Neutrophil (primary cell): Measurements from ENCODE around the gene SDSL.

ENCODE experiments used
- H3K27ac ChIP-seq: fragments of 200-600 bp; sonication (generic); 2 replicates; pipeline ENCODE4 v1.5.1; 2016; ENCODE audit warnings: mild to moderate bottlenecking, moderate library complexity
- H3K27me3 ChIP-seq: fragments of 200-600 bp; sonication (generic); 2 replicates; pipeline ENCODE4 v1.6.0; 2016; ENCODE audit warnings: mild to moderate bottlenecking
- H3K36me3 ChIP-seq: fragments of 200-600 bp; sonication (generic); 2 replicates; pipeline ENCODE4 v1.5.1; 2017
- H3K4me1 ChIP-seq, 2 experiments: fragments of 200-600 bp in 1 of 2; sonication (generic) in 1 of 2; 1 replicate in 1 of 2; 2 replicates in 1 of 2; pipeline versions ENCODE4 v1.5.1 to v1.6.1; 2013 to 2016; ENCODE audit warnings: low read depth in 1 of 2, low read length in 1 of 2, mild to moderate bottlenecking in 1 of 2, moderate library complexity in 1 of 2; ENCODE audit not compliant: control insufficient read depth in 1 of 2, insufficient read depth in 1 of 2
- H3K4me3 ChIP-seq, 2 experiments: fragments of 200-600 bp in 1 of 2; sonication (generic) in 1 of 2; 1 replicate in 1 of 2; 2 replicates in 1 of 2; pipeline ENCODE4 v1.5.1; 2013 to 2016; ENCODE audit warnings: low read depth in 1 of 2, low read length in 1 of 2, mild to moderate bottlenecking in 1 of 2, moderate library complexity in 1 of 2
- H3K9me3 ChIP-seq: fragments of 200-600 bp; sonication (generic); 2 replicates; pipeline ENCODE4 v1.5.1; 2016
- CTCF ChIP-seq: fragments of 200-600 bp; sonication (generic); IDR thresholded peaks from 2 replicates; pipeline ENCODE4 v1.5.1; 2016; ENCODE audit warnings: antibody characterized with exemption

SDSL gene

GRCh38 chr12:113453330-113453729 is 31.1 kb downstream of the SDSL start:
- Histone ChIP-seq H3K27ac (no peak overlapping the region), H3K27me3 (peaks cover 73% of the 10 kb centered on the region), H3K4me3 (no peak overlapping the region), H3K4me1 (no peaks in the 10 kb centered on the region), H3K9me3 (no peaks in the 10 kb centered on the region), H3K36me3 (no peaks in the 10 kb centered on the region)
- no peak for TF ChIP-seq CTCF

- H3K4me3 ChIP-seq: no peak overlapping the region
- no peaks in the 10 kb centered on the region for H3K4me1 ChIP-seq
- H3K27ac ChIP-seq: no peak overlapping the region
- H3K36me3 ChIP-seq: no peaks in the 10 kb centered on the region
- no peaks in the 10 kb centered on the region for H3K9me3 ChIP-seq
- H3K27me3 ChIP-seq: peaks cover 88% of the 10 kb centered on the region
- TF ChIP-seq CTCF: no peak
Observed at GRCh38 chr12:113456199-113456598, 34.0 kb downstream of the SDSL start.

- Histone ChIP-seq H3K27me3 (peaks cover 93% of the 10 kb centered on the region), H3K9me3 (no peaks in the 10 kb centered on the region), H3K4me1 (no peaks in the 10 kb centered on the region), H3K4me3 (no peak overlapping the region), H3K27ac (no peak overlapping the region), H3K36me3 (no peaks in the 10 kb centered on the region)
- TF ChIP-seq CTCF: no peak
Observed at GRCh38 chr12:113456761-113457160, 34.6 kb downstream of the SDSL start.

GRCh38 chr12:113457185-113457584 is 35.0 kb downstream of the SDSL start:
- Histone ChIP-seq H3K4me3 (no peak overlapping the region), H3K4me1 (peaks cover under 1% of the 10 kb centered on the region in 2 experiments), H3K27ac (no peak overlapping the region), H3K36me3 (no peaks in the 10 kb centered on the region), H3K27me3 (peaks cover 93% of the 10 kb centered on the region), H3K9me3 (no peaks in the 10 kb centered on the region)
- TF ChIP-seq CTCF: no peak

- no peak overlapping the region for H3K4me3 ChIP-seq
- peaks cover 93% of the 10 kb centered on the region for H3K27me3 ChIP-seq
- H3K27ac ChIP-seq: no peak overlapping the region
- H3K4me1 ChIP-seq: peaks cover 4 to 5% of the 10 kb centered on the region in 2 experiments
- no peaks in the 10 kb centered on the region for H3K36me3 ChIP-seq
- no peak for TF ChIP-seq CTCF
- no peaks in the 10 kb centered on the region for H3K9me3 ChIP-seq
Observed at GRCh38 chr12:113457710-113458109, 35.5 kb downstream of the SDSL start.

- Histone ChIP-seq H3K4me1 (peaks cover 4 to 13% of the 10 kb centered on the region in 2 experiments), H3K27ac (no peak overlapping the region), H3K36me3 (no peaks in the 10 kb centered on the region), H3K4me3 (no peak overlapping the region), H3K9me3 (no peaks in the 10 kb centered on the region), H3K27me3 (peaks cover 94% of the 10 kb centered on the region)
- TF ChIP-seq CTCF: no peak
Observed at GRCh38 chr12:113459981-113460380, 37.8 kb downstream of the SDSL start.
